Measurements from ENCODE around the gene OSBPL3. TPM values are rescaled to one million over a fixed set of nuclear protein-coding genes. Genes with fewer than 3 reads are reported as not detected.
A peak's percentile ranks its signal among the peaks of the same experiment; 100 is the strongest.

The OSBPL3 gene
- total RNA-seq, 1 experiment from 2014 or later, result 36.8 TPM

GRCh38 chr7:24974026-24974832 lies 5.7 kb downstream of the OSBPL3 start:
- peak overlapping the region; percentile 2; the same call in 1 of the 2 replicates for H3K4me2 ChIP-seq (ENCODE audit: low read length)
- ATAC-seq, result no peak
- intact Hi-C loops (cut with micrococcal nuclease), result loop anchor here (5.0 kb wide), 1 partner anchor 67 kb away; no protein-coding TSS in a partner anchor
- ChIA-PET RAD21 (ENCODE audit: low non-redundant PET in 1 of 2, low total read pairs in 2 of 2, uncharacterized antibody in 2 of 2, unreplicated experiment in 2 of 2) (no interaction called here), CTCF (interaction anchor here (0.8 to 3.7 kb wide), 3 partner anchors 8 to 119 kb away, joined by 3 to 23 read pairs (median 3); no protein-coding TSS in a partner anchor), POLR2A (no interaction called here)
- no peaks in the 10 kb centered on the region for H3K36me3 ChIP-seq (ENCODE audit: control insufficient read depth in 1 of 2, insufficient read depth in 2 of 2, low read length in 2 of 2)
- no peaks in the 10 kb centered on the region for H3K27me3 ChIP-seq (ENCODE audit: insufficient read depth, low read length)
- peaks cover 49 to 79% of the 10 kb centered on the region in 2 experiments for H3K4me1 ChIP-seq (ENCODE audit: control insufficient read depth in 1 of 2, insufficient read depth in 2 of 2, low read length in 2 of 2)
- no peak for DNase-seq (ENCODE audit: low read depth, low spot score)
- H3K79me2 ChIP-seq (ENCODE audit: insufficient read depth, low read length), result peaks cover 98% of the 10 kb centered on the region
- BruUV-seq (replicated peaks), result no TSS peak
- H3K9me2 ChIP-seq (ENCODE audit: insufficient read depth), result no peaks in the 10 kb centered on the region
- H3K4me3 ChIP-seq (replicated peaks in 1 of 2; ENCODE audit: low read depth in 1 of 2, low read length in 2 of 2), result no peak overlapping the region
- no peaks in the 10 kb centered on the region; the same call in 1 of the 2 replicates for H4K20me1 ChIP-seq (ENCODE audit: insufficient read depth)
- H3K9me3 ChIP-seq (ENCODE audit: control insufficient read depth in 1 of 2, insufficient read depth in 1 of 2, low read depth in 1 of 2, low read length in 2 of 2), result no peaks in the 10 kb centered on the region
- no peak overlapping the region for H3K9ac ChIP-seq (ENCODE audit: low read length)
- TF ChIP-seq SP1 (IDR thresholded peaks at IDR 0.05; ENCODE audit: low read depth) (no peak), FOSL1 (IDR thresholded peaks at IDR 0.05; ENCODE audit: low read depth) (no peak), EZH2 (IDR thresholded peaks at IDR 0.05) (no peak), CTCF (IDR thresholded peaks at IDR 0.05 in 2 of 3, conservative IDR thresholded peaks at IDR 0.05 in 1 of 3; ENCODE audit: borderline replicate concordance in 1 of 3, insufficient read depth in 1 of 3, low read depth in 2 of 3, low read length in 2 of 3) (no peak), JUND (IDR thresholded peaks at IDR 0.05) (no peak), ELF1 (IDR thresholded peaks at IDR 0.05; ENCODE audit: borderline replicate concordance, low read depth) (no peak), RAD21 (IDR thresholded peaks at IDR 0.05; ENCODE audit: low read depth) (no peak), SRF (IDR thresholded peaks at IDR 0.05; ENCODE audit: low read depth) (no peak), EGR1 (IDR thresholded peaks at IDR 0.05; ENCODE audit: low read depth) (no peak)
- TF ChIP-seq, protein P1, sequence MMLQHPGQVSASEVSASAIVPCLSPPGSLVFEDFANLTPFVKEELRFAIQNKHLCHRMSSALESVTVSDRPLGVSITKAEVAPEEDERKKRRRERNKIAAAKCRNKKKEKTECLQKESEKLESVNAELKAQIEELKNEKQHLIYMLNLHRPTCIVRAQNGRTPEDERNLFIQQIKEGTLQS (IDR thresholded peaks at IDR 0.05), result no peak
- H3K27ac ChIP-seq (ENCODE audit: low read depth, low read length), result no peak overlapping the region
- H2AFZ ChIP-seq (ENCODE audit: low read depth, low read length, poor library complexity, severe bottlenecking), result no peak overlapping the region

Measured in HCT116 (cell line).